ENCODE data around the gene SLAMF9. TPM values are rescaled to one million over a fixed set of nuclear protein-coding genes. Genes with fewer than 3 reads are reported as not detected.

Gene SLAMF9
- total RNA-seq, 1 experiment from 2014 or later: not detected

- no TSS peak for BruUV-seq (replicated peaks)
- intact Hi-C loops (cut with micrococcal nuclease): no loop called here
- Histone ChIP-seq H3K4me2 (ENCODE audit: low read length) (no peak overlapping the region), H3K4me1 (ENCODE audit: control insufficient read depth in 1 of 2, insufficient read depth in 2 of 2, low read length in 2 of 2) (peaks cover 20 to 48% of the 10 kb centered on the region in 2 experiments), H2AFZ (ENCODE audit: low read depth, low read length, poor library complexity, severe bottlenecking) (no peak overlapping the region), H3K27ac (ENCODE audit: low read depth, low read length) (no peak overlapping the region), H3K9me2 (ENCODE audit: insufficient read depth) (no peaks in the 10 kb centered on the region), H3K4me3 (replicated peaks in 1 of 2; ENCODE audit: low read depth in 1 of 2, low read length in 2 of 2) (no peak overlapping the region), H3K9ac (ENCODE audit: low read length) (no peak overlapping the region), H4K20me1 (ENCODE audit: insufficient read depth) (no peaks in the 10 kb centered on the region; the same call in 1 of the 2 replicates), H3K27me3 (ENCODE audit: insufficient read depth, low read length) (no peaks in the 10 kb centered on the region), H3K36me3 (ENCODE audit: control insufficient read depth in 1 of 2, insufficient read depth in 2 of 2, low read length in 2 of 2) (peaks cover 7 to 14% of the 10 kb centered on the region in 2 experiments; a peak in 2 of 4 replicates), H3K9me3 (ENCODE audit: control insufficient read depth in 1 of 2, insufficient read depth in 1 of 2, low read depth in 1 of 2, low read length in 2 of 2) (no peaks in the 10 kb centered on the region), H3K79me2 (ENCODE audit: insufficient read depth, low read length) (peaks cover 36% of the 10 kb centered on the region)
- TF ChIP-seq ZBTB33 (IDR thresholded peaks at IDR 0.05; ENCODE audit: extremely low read depth, insufficient replicate concordance, low read length): no peak
- no peak for TF ChIP-seq EZH2phosphoT487 (IDR thresholded peaks at IDR 0.05; ENCODE audit: borderline replicate concordance)
- no peak for TF ChIP-seq FOSL1 (IDR thresholded peaks at IDR 0.05; ENCODE audit: low read depth)
- no peak for TF ChIP-seq CBX3 (IDR thresholded peaks at IDR 0.05; ENCODE audit: low read depth)
- TF ChIP-seq ELF1 (IDR thresholded peaks at IDR 0.05; ENCODE audit: borderline replicate concordance, low read depth): no peak
- TF ChIP-seq CTCF (IDR thresholded peaks at IDR 0.05 in 2 of 3, conservative IDR thresholded peaks at IDR 0.05 in 1 of 3; ENCODE audit: borderline replicate concordance in 1 of 3, insufficient read depth in 1 of 3, low read depth in 2 of 3, low read length in 2 of 3): no peak
- TF ChIP-seq RAD21 (IDR thresholded peaks at IDR 0.05; ENCODE audit: low read depth): no peak
- no peak for TF ChIP-seq EZH2 (IDR thresholded peaks at IDR 0.05)
- no peak for ATAC-seq
- POLR2A ChIA-PET: no interaction called here
- no peak for DNase-seq (ENCODE audit: low read depth, low spot score)
- RAD21 ChIA-PET (ENCODE audit: low non-redundant PET in 1 of 2, low total read pairs in 2 of 2, uncharacterized antibody in 2 of 2, unreplicated experiment in 2 of 2): no interaction called here
- CTCF ChIA-PET: no interaction called here
Observed at GRCh38 chr1:159920202-159920601, 33.8 kb downstream of the SLAMF9 start.
